Measurements from ENCODE around the gene TMEM156.
"Not testable (repeated sequence)": the region's sequence is repeated elsewhere in the genome, so short reads cannot be mapped to it uniquely, and the experiment has no call there.

Gene TMEM156

DNA sequence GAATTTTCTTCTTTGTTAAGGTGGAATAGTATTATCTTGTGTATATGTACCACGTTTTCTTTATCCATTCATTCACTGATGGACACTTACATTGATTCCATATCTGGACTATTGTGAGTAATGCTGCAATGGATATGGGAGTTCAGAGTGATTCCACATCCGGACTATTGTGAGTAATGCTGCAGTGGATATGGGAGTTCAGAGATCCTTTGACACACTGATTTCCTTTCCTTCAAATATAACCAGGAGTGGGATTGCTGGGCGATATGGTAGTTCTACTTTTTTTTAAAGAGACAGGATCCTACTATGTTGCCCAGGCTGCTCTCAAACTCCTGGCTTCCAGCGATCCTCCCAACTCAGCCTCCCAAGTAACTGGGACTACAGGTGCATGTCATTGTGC lies 12.1 kb downstream of the TMEM156 start:
- TF ChIP-seq ZFX (IDR thresholded peaks at IDR 0.05; ENCODE audit: borderline replicate concordance) = no peak
- TF ChIP-seq, protein P1, sequence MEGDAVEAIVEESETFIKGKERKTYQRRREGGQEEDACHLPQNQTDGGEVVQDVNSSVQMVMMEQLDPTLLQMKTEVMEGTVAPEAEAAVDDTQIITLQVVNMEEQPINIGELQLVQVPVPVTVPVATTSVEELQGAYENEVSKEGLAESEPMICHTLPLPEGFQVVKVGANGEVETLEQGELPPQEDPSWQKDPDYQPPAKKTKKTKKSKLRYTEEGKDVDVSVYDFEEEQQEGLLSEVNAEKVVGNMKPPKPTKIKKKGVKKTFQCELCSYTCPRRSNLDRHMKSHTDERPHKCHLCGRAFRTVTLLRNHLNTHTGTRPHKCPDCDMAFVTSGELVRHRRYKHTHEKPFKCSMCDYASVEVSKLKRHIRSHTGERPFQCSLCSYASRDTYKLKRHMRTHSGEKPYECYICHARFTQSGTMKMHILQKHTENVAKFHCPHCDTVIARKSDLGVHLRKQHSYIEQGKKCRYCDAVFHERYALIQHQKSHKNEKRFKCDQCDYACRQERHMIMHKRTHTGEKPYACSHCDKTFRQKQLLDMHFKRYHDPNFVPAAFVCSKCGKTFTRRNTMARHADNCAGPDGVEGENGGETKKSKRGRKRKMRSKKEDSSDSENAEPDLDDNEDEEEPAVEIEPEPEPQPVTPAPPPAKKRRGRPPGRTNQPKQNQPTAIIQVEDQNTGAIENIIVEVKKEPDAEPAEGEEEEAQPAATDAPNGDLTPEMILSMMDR (IDR thresholded peaks at IDR 0.05) = no peak
- no peak overlapping the region for H3K27ac ChIP-seq

DNA sequence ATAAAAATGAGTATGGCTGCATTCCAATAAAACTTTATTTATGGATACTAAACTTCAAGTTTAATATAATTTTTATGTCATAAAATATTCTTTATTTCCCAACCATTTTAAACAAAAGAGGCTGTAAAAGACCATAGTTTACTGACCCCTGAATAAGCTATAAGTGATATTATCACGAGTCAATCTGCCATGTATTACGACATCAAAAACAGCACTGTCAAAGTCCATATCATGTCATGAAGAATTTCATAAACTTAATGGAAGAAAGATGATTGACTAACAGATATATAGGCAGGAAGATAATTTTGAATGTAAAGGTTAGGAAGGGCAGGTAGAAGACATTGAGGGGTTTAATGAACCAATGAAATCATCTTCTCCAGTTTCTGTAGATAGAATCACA lies 18.2 kb downstream of the TMEM156 start:
- TF ChIP-seq, protein P1 (IDR thresholded peaks at IDR 0.05) = no peak
- TF ChIP-seq ZFX (IDR thresholded peaks at IDR 0.05; ENCODE audit: borderline replicate concordance) = no peak
- no peak overlapping the region for H3K27ac ChIP-seq

DNA sequence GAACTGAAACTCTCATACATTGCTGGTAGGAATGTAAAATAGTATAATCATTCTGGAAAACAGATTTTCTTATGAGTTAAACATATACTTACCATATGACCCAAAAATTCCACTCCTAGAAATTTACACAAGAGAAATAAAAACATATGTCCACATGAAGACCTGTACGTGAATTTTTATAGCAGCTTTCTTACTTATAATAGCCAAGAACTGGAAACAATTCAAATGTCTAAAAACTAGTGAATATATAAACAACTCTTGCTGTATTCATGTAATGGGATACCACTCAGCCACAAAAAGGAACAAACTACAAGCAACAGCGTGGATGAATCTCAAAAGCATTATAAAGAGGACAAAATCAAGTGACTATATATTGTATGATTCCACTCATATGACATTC lies 27.5 kb downstream of the TMEM156 start:
- TF ChIP-seq ZFX (IDR thresholded peaks at IDR 0.05; ENCODE audit: borderline replicate concordance) = no peak
- TF ChIP-seq, protein P1 (IDR thresholded peaks at IDR 0.05) = no peak
- H3K27ac ChIP-seq = no peak overlapping the region

DNA sequence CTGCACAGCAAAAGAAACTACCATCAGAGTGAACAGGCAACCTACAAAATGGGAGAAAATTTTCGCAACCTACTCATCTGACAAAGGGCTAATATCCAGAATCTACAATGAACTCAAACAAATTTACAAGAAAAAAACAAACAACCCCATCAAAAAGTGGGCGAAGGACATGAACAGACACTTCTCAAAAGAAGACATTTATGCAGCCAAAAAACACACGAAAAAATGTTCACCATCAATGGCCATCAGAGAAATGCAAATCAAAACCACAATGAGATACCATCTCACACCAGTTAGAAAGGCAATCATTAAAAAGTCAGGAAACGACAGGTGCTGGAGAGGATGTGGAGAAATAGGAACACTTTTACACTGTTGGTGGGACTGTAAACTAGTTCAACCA lies 30.2 kb downstream of the TMEM156 start:
- H3K27ac ChIP-seq = not testable (repeated sequence)

DNA sequence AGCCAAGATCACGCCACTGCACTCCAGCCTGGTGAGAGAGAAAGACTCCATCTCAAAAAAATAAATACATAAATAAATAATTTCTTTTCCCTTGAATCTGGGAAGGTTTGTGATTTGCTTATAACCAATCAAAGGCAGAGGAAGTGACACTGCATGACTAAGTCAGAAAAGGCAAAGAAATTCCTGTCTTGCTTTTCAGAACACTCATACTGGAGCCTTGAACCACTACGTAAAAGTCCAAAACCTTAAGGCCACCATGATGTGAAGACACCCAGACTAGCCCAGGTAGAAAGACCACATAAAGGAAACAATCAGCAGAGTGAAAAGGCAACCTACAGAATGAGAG lies 36.6 kb downstream of the TMEM156 start:
- H3K27ac ChIP-seq = no peak overlapping the region
- TF ChIP-seq ZFX (IDR thresholded peaks at IDR 0.05; ENCODE audit: borderline replicate concordance) = no peak
- TF ChIP-seq, protein P1 (IDR thresholded peaks at IDR 0.05) = no peak

DNA sequence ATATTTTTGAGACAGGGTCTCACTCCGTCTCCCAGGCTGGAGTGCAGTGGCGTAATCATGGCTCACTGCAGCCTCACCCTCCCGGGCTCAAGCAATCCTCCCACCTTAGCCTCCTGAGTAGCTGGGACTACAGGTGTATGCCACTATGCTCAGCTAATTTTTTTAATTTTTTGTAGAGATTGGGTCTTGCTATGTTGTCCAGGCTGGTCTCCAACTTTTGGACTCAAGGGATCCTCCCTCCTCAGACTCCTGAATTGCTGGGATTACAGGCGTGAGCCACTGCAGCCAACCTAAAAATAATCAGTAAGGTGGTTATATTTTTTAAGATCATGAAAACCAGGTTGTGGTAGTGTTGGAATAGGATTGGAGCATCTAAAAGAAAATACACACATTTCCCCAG lies 38.1 kb downstream of the TMEM156 start:
- TF ChIP-seq, protein P1 (IDR thresholded peaks at IDR 0.05) = no peak
- TF ChIP-seq ZFX (IDR thresholded peaks at IDR 0.05; ENCODE audit: borderline replicate concordance) = no peak
- H3K27ac ChIP-seq = no peak overlapping the region

DNA sequence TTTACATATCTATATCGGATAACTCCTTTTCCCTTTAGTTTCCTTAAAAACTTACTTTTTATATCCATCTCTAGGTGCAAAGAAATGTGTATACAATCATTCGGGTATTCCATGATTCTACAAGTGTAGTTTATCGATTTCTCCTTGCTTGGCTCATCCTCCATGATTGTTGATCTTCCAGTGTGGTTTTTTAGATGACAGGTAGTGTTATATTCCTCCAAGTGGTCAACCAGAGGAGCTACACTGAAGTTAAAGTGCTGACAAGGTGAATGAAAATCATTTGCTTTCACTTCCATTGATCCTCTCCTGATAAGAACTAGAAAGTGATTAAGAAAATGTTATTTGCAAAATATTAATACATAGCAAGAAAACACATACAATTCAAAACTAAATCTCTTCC lies 38.5 kb downstream of the TMEM156 start:
- H3K27ac ChIP-seq = no peak overlapping the region
- TF ChIP-seq ZFX (IDR thresholded peaks at IDR 0.05; ENCODE audit: borderline replicate concordance) = no peak
- TF ChIP-seq, protein P1 (IDR thresholded peaks at IDR 0.05) = peak; percentile 23; the same call in 1 of the 2 replicates

DNA sequence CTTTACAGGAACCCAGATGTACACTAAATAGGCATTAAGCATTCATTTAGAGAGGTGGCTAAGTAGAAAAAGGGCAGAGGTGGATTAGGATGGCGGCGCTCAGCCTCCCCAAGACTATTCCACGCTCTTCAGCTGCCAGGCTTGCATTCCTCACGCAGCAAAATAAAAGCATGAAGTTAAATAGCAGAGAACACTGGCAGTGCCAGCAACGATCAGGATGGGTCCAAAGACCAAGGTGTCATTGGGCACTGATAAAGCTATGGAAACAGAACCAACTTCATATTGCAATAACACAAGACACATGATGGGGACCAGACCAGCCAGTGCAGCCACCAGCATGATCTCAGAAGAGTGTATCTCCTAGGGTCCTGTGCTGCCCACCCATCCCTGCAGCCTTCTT lies 42.0 kb downstream of the TMEM156 start:
- no peak for TF ChIP-seq ZFX (IDR thresholded peaks at IDR 0.05; ENCODE audit: borderline replicate concordance)
- TF ChIP-seq, protein P1 (IDR thresholded peaks at IDR 0.05) = no peak

More for the DNA sequence above, 42.0 kb downstream of the TMEM156 start:
- no peak overlapping the region for H3K27ac ChIP-seq
